ENCODE results near the gene WNT4. TPM values are rescaled to one million over a fixed set of nuclear protein-coding genes. Genes with fewer than 3 reads are reported as not detected.

The WNT4 gene
- total RNA-seq, 8 experiments from 2014 or later = 0.41 to 80.1 (median 11.8) TPM

- ATAC-seq (replicated peaks in 6 of 8) = no peak
- in situ Hi-C loops (cut with MboI; ENCODE audit: low pct_unique_long_range_greater_than_20kb in 2 of 9, low sequenced_read_pairs in 9 of 9, unreplicated experiment in 9 of 9) = no loop called here
- no peak overlapping the region for H3K27ac ChIP-seq
- WGBS, 10 experiments = 83 to 100% (median 100%) methylated on average over 1 to 2 of the region's 2 CpGs; no CpG with 5 or more reads in 1 of the 10 experiments
- H3K4me1 ChIP-seq (replicated peaks in 1 of 2) = peaks cover 25 to 26% of the 10 kb centered on the region in 2 donors
- no peak overlapping the region for H3K4me3 ChIP-seq
Observed at GRCh38 chr1:22078133-22078532, 64.8 kb downstream of the WNT4 start.

- peak in 5 of 8 experiments; percentile 30 to 71 (median 45) for ATAC-seq (replicated peaks in 6 of 8)
- Histone ChIP-seq H3K4me1 (replicated peaks in 1 of 2) (peaks cover 25 to 26% of the 10 kb centered on the region in 2 donors), H3K4me3 (no peak overlapping the region), H3K27ac (no peak overlapping the region)
- 7 to 67% (median 47%) methylated on average over 1 to 5 of the region's 5 CpGs; no CpG with 5 or more reads in 2 of the 10 experiments for WGBS, 10 experiments
- in situ Hi-C loops (cut with MboI; ENCODE audit: low pct_unique_long_range_greater_than_20kb in 2 of 9, low sequenced_read_pairs in 9 of 9, unreplicated experiment in 9 of 9) = no loop called here
Observed at GRCh38 chr1:22077728-22078127, 65.2 kb downstream of the WNT4 start.

- Histone ChIP-seq H3K27ac (no peak overlapping the region), H3K4me3 (no peak overlapping the region), H3K4me1 (replicated peaks in 1 of 2) (peaks cover 25 to 26% of the 10 kb centered on the region in 2 donors)
- in situ Hi-C loops (cut with MboI; ENCODE audit: low pct_unique_long_range_greater_than_20kb in 2 of 9, low sequenced_read_pairs in 9 of 9, unreplicated experiment in 9 of 9) = no loop called here
- 73 to 100% (median 81%) methylated on average over 1 to 3 of the region's 3 CpGs; no CpG with 5 or more reads in 5 of the 10 experiments for WGBS, 10 experiments
- ATAC-seq (replicated peaks in 6 of 8) = no peak
Observed at GRCh38 chr1:22076346-22076745, 66.6 kb downstream of the WNT4 start.

- in situ Hi-C loops (cut with MboI; ENCODE audit: low pct_unique_long_range_greater_than_20kb in 2 of 9, low sequenced_read_pairs in 9 of 9, unreplicated experiment in 9 of 9) = no loop called here
- no peak for ATAC-seq (replicated peaks in 6 of 8)
- Histone ChIP-seq H3K4me3 (no peak overlapping the region), H3K27ac (no peak overlapping the region), H3K4me1 (replicated peaks in 1 of 2) (peaks cover 25 to 26% of the 10 kb centered on the region in 2 donors)
- 14 to 96% (median 80%) methylated on average over 1 to 2 of the region's 2 CpGs; no CpG with 5 or more reads in 2 of the 10 experiments for whole genome bisulfite sequencing, 10 experiments
Observed at GRCh38 chr1:22075718-22076117, 67.2 kb downstream of the WNT4 start.

GRCh38 chr1:22074803-22075202 lies 68.1 kb downstream of the WNT4 start:
- 20 to 83% (median 63%) methylated on average over 1 of the region's 1 CpG; no CpG with 5 or more reads in 4 of the 10 experiments for WGBS, 10 experiments
- no peak for ATAC-seq (replicated peaks in 6 of 8)
- in situ Hi-C loops (cut with MboI; ENCODE audit: low pct_unique_long_range_greater_than_20kb in 2 of 9, low sequenced_read_pairs in 9 of 9, unreplicated experiment in 9 of 9) = no loop called here
- Histone ChIP-seq H3K27ac (no peak overlapping the region), H3K4me1 (replicated peaks in 1 of 2) (peaks cover 25 to 26% of the 10 kb centered on the region in 2 donors), H3K4me3 (no peak overlapping the region)

GRCh38 chr1:22071511-22071910 lies 71.4 kb downstream of the WNT4 start:
- 38 to 100% (median 91%) methylated on average over 1 to 2 of the region's 2 CpGs; no CpG with 5 or more reads in 2 of the 10 experiments for WGBS, 10 experiments
- Histone ChIP-seq H3K4me1 (replicated peaks in 1 of 2) (peaks cover 12 to 17% of the 10 kb centered on the region in 2 donors), H3K4me3 (no peak overlapping the region), H3K27ac (no peak overlapping the region)
- in situ Hi-C loops (cut with MboI; ENCODE audit: low pct_unique_long_range_greater_than_20kb in 2 of 9, low sequenced_read_pairs in 9 of 9, unreplicated experiment in 9 of 9) = no loop called here
- no peak for ATAC-seq (replicated peaks in 6 of 8)

Other genes with a start within 250 kb of the WNT4 start
- gene HSPG2, start 205.8 kb downstream of the WNT4 start, total RNA-seq = 10 to 100 TPM in 5 of 8 experiments, 1 to 10 TPM in 3; 5.8 to 47.9 (median 12.8) TPM
- gene CELA3B, start 166.1 kb downstream of the WNT4 start, total RNA-seq = not detected
- gene CELA3A, start 141.4 kb downstream of the WNT4 start, total RNA-seq = under 1 TPM in 2 of 8 experiments, not detected in 6; 0.57 to 0.84 TPM
- gene CDC42, start 90.4 kb downstream of the WNT4 start, total RNA-seq = 100 to 1,000 TPM; 174 to 502 (median 461) TPM